Activated naive CD4-positive, alpha-beta T cell (primary cell): ENCODE data around the gene WASF1.

Source experiments
- DNase-seq, 4 experiments: peaks; one replicate each; lab custom pipeline; 2025; lab: John Stamatoyannopoulos, UW

The WASF1 gene

DNA sequence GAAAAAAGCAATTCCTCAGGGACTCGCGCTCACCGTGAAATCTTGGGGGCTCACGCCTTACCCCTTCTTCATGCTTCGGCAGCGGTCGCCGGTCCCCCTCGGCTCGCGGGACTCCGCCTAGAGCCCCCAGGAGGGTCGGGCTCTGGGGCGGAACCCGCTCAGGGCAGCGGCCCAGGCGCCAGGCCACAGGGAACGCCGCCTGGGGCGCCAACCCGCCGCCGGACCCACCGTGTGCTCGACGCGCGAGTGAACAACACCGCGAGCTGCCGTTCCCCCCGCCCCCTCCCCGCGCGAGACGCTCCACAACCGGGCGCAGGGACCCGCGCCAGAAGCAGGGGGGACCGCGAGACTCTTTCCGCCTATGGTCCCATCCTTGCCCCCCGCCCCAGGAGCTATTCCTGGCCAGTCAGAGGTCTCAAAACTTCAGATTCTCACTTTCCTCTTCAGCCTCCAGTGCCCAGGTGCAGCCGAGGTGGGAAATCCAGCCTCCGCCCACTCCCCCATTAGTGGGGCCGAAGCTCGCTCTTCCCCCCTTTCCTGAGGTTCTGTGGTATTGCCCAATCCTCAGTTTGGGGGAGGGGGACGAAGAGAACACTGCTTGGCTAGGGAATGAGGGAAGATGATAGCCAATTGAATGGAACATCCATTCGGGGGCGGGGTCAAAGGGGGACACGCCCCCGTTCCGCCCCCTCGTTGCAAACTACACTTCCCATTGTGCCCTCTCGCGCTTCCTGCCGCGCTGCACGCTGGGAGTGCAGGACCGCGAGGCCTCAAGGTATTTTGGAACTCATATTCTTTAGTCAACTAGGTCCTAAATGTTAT, at the start of gene WASF1:
Gene WASF1 (minus strand): TSS at position 265 of the 822 bp plus-strand sequence. CDS start 52,069 bp downstream, outside the sequence.
- peak; percentile 55 to 86 (median 76) for DNase-seq

DNA sequence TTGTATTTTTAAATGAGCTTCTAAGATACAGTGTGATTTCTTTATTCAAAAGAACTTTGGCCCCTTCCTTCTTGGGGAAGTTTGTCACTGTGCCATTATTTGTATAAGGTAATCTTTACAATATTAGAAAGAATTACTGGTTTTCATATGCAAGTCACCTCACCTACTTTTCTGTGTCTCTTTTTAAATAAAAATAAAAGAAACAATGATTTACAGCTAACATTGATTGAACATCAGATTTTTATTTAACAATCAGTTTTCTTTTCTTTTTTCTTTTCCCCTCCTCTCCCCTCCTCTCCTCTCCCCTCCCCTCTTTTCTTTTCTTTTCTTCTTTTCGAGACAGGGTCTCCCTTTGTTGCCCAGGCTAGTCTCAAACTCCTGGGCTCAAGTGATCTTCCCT, 46.8 kb upstream of the WASF1 start:
- no peak for DNase-seq

DNA sequence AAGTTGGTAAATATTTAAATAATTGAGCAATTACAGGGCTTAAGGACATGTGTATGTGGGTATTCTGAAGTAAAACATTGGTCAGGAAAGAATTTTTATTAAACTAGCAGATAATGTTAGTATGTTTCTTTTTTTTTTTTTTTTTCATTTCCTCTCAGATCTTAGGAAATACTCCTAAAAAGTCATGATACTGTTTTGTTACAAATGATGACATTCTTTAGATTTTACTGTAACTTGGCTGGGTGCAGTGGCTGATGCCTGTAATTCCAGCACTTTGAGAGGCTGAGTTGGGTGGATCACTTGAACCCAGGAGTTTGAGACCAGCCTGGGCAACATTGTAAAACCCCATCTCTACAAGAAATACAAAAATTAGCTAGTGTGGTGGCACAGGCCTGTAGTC, 42.3 kb upstream of the WASF1 start:
- no peak for DNase-seq

GRCh38 chr6:110217266-110217665, 37.8 kb upstream of the WASF1 start:
- no peak for DNase-seq

- DNase-seq, result no peak
Observed at GRCh38 chr6:110216140-110216539, 36.7 kb upstream of the WASF1 start.

DNA sequence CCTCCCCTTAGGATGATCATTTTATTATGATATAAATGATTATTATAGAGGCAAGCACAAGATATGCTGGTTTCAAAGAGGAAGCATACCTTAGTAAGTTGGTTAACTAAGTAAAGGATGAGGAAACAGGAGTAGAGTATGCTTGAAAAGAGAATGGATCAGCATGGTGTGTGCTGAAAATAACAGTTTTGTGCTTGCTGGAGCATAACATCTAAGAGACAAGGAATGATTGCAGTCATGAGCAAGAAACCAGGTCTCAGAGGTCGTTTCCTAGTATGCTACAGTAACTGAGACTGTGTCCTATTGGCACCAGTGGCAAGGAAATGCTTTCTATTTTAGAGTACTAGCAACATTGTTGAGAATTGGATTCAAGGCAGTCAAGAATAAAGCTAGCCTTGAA, 34.9 kb upstream of the WASF1 start:
- DNase-seq, result no peak

- no peak for DNase-seq
Observed at GRCh38 chr6:110211753-110212152, 32.3 kb upstream of the WASF1 start.

- no peak for DNase-seq
Observed at GRCh38 chr6:110207652-110208051, 28.2 kb upstream of the WASF1 start.

DNA sequence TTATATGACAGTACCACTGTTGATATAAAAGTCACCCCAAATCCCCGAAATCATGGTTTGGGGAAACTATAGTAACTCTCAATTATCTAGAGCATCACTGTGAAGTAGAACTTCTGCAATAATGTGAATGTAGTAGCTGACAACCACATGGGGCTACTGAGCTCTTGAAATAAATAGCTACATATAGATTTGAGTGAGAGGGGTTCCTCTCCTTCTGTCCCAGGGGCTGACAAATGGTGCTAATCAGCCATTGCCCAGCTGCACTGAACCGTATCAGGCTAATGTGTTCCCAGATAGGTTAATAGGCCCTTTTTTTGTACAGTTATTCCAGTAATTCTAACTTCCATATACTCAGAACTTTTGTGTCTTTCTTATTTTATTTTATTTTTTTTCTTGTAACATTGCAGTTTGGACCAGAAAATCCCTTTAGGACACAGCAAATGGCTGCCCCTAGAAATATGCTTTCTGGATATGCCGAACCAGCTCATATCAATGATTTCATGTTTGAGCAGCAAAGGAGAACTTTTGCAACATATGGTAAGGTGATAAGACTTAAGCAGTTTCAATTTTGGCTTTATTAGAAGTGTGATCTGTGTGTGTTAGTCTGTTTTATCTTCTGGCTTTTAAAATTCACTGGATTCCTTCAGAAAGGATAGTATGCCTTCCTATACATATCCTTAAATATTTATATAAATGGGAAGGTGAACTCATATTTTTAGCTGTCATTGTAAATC, 21.8 kb upstream of the WASF1 start:
- no peak for DNase-seq

- no peak for DNase-seq
Observed at GRCh38 chr6:110198561-110198960, 19.1 kb upstream of the WASF1 start.

- DNase-seq, result no peak
Observed at GRCh38 chr6:110196874-110197273, 17.4 kb upstream of the WASF1 start.

- no peak for DNase-seq
Observed at GRCh38 chr6:110195639-110196038, 16.2 kb upstream of the WASF1 start.

GRCh38 chr6:110191477-110191876, 12.0 kb upstream of the WASF1 start:
- DNase-seq, result no peak

DNA sequence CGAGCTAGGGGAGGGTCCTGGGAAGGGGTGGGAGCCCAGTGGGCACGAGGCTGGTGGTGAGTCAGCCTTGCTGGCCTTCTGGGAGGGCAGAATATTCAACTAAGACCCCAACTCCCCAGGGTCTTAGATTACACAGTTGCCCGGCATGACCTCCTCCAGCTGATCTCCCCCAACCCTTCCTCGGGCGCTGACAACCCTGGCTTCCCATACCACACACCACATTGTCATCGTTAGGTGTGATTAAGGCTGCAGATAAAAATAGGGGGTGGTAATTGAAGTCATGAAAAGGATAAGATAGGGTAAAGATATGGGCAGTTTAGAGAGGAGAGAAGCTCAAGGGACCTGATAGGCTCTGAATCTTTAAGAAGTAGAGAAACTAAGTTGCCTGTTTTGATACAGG, 11.3 kb upstream of the WASF1 start:
- no peak for DNase-seq

DNA sequence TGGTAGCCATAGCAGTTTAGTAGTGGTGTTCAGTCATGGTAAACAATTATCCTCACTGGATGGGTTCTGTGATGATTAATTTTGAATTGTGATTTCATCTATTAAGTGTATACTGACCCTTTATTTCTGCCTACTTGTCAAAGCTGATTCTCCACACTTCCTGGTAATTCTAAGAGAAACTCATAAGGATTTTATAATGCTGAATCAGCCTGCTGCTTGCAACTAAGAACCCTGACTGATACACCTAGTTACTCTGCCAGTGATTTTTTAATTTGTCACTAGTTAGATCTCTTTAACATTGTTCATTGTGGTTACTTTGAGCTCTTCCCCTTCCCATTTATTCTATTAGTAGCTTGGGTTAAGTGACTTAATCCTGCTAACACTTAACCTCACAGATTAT, 9.3 kb upstream of the WASF1 start:
- DNase-seq, result no peak

DNA sequence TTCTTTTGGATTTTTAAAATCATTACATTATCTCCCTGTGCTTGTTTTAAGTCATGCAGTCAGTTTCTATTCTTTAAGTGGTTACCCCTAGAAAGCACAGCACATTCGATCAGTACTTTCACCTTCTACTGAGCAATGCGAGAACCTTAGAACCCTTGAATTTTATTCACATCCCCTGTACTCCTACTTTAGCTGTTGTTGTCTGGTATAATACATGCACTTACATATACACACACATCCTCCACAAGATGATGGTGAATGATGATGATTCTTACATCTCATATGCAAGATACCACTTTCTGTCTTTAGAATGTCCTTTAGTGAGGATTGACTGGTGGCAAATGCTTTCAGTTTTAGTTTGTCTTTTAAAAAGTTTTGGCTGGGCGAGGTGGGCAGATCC, 6.4 kb upstream of the WASF1 start:
- no peak for DNase-seq

- DNase-seq, result no peak
Observed at GRCh38 chr6:110183292-110183885, 3.9 kb upstream of the WASF1 start.

- DNase-seq, result no peak
Observed at GRCh38 chr6:110181131-110182030, 1.9 kb upstream of the WASF1 start.

DNA sequence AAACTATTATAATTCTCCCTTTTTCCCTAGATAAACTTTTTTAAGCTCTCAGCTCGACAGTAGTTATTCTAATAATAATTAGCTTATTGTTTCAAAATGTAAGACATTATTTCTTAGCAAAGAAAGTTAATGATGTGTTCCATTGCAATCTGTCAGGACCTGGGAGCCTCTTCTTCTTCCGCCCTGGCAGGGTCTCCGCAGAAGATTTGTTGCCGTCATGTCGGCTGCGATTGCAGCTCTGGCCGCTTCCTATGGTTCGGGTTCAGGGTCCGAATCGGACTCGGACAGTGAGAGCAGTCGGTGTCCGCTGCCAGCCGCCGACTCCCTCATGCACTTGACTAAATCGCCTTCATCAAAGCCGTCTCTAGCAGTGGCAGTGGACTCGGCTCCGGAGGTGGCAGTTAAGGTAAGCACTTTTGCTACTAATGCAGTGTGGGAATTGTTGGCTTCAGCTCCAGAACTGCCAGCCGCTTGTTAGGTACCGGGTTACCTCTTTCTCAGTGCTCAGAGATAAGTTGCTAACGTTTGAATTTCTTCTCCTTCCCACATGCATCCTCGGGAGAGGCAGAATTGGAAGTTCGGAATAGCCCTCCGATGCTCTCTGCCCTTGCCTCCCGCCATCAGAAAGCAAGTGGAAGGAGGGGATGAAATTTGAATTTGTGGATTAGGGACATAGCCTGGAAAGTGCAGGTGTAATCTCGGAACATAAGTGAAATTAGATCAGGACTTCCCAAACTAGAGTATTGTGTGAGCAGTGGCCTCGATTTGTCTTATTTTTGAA, 948 bp upstream of the WASF1 start, which contains the start of gene CDC40:
Gene CDC40 (plus strand): TSS at position 200 of the 781 bp plus-strand sequence. CDS start 18 bp downstream, at position 218.
- peak; percentile 5 to 61 (median 26) for DNase-seq

DNA sequence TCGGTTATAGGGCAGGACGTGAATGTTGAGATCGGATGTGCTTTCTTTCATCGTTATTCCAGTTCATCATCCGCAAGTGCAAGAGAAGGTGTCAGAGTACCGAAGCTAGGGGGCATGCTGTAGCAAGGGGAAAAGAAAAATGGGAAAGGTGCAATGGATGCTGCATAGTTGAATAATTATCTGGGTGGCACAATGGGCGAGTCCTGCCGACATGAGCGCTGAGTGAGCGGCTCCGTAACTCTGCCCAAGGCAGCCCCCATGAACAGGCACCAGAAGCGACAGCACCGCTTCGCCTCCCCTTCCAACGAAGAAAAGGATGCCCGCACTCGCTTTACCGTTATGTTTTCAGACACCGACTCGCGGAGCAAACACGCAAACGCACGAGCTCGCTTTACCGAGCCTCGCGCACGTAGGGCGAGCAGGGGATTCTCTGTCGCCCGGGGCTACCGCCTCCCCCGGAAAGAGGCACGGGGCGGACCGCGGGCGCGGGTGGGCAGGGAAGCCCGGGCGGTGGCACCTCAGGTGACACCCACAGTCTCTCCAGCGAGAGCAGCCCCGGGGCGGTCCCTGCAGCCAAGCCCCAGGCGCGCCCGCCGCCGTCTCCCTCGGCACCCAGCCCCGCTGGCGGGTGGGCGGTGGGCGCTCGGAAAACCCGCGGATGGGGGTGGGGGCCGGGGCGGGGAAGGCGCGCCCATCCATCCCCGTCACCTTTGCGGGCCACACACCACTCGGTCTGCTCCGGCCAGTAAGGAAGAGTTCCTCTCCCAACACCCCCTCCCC, 654 bp downstream of the WASF1 start:
- peak; percentile 10 to 50 (median 21) for DNase-seq
